GM12878 (cell line): ENCODE data around the gene HYCC1. TPM values are rescaled to one million over a fixed set of nuclear protein-coding genes. Genes with fewer than 3 reads are reported as not detected.
"Not testable (repeated sequence)": the region's sequence is repeated elsewhere in the genome, so short reads cannot be mapped to it uniquely, and the experiment has no call there.

Source experiments
- ATAC-seq: fragments of 200-7000 bp; cut with Tn5 transposase; 3 replicates; pipeline ENCODE4 v1.9.1; 2020; ENCODE audit warnings: mild to moderate bottlenecking, moderate library complexity
- BruUV-seq: library from RNA; stranded (reverse); fragments of 400-500 nt; replicated peaks from 2 replicates; lab custom pipeline; 2021; lab: Mats Ljungman, UMichigan
- CTCF ChIA-PET: fragments of 300-600 bp; sonication (Branson Sonifier 250); formaldehyde crosslinking; extraction: SDS; loops from one replicate; lab custom pipeline; 2021; ENCODE audit warnings: inconsistent platforms; lab: Yijun Ruan, JAX
- POLR2A ChIA-PET: fragments of 350-600 bp; formaldehyde crosslinking; extraction: SDS; loops from one replicate; lab custom pipeline; 2021; ENCODE audit warnings: inconsistent platforms; lab: Charles Lee
- RAD21 ChIA-PET: fragments of 300-600 bp; sonication (Branson Sonifier 250); formaldehyde crosslinking; loops from one replicate; lab custom pipeline; 2023; ENCODE audit warnings: antibody characterized with exemption; ENCODE audit not compliant: unreplicated experiment; lab: Charles Lee
- SMC1A ChIA-PET: fragments of 300-600 bp; sonication (Branson Sonifier 250); formaldehyde crosslinking; loops from one replicate; lab custom pipeline; 2023; ENCODE audit not compliant: unreplicated experiment, uncharacterized antibody; lab: Charles Lee
- DNase-seq: peaks from one replicate; pipeline ENCODE4 v3.0.0-alpha.2; 2011; ENCODE audit warnings: low read depth, low spot score
- FAIRE-seq: peaks from 3 replicates; lab custom pipeline; 2011; peaks lifted over from hg19 to GRCh38; lab: Jason Lieb, UNC
- H2AFZ ChIP-seq: 2 replicates; pipeline ENCODE4 v1.6.0; 2011; ENCODE audit warnings: low read depth, low read length, control low read depth; ENCODE audit not compliant: control insufficient read depth
- H3K27ac ChIP-seq: 2 replicates; pipeline ENCODE4 v1.5.1; 2011; ENCODE audit warnings: control low read depth; ENCODE audit not compliant: control insufficient read depth, insufficient read depth
- H3K27me3 ChIP-seq, 2 experiments: replicated peaks in 1 of 2; 2 replicates each; pipeline versions ENCODE4 v1.6.0 to v1.6.1; 2011; ENCODE audit warnings: low read length in 1 of 2; ENCODE audit not compliant: control insufficient read depth in 2 of 2, insufficient read depth in 2 of 2
- H3K36me3 ChIP-seq, 2 experiments: 2 replicates each; pipeline ENCODE4 v1.5.1; 2011; ENCODE audit warnings: low read length in 1 of 2; ENCODE audit not compliant: control insufficient read depth in 2 of 2, insufficient read depth in 2 of 2
- H3K4me1 ChIP-seq: 2 replicates; pipeline ENCODE4 v1.6.1; 2011; ENCODE audit warnings: mild to moderate bottlenecking, low read length, moderate library complexity, mixed read lengths; ENCODE audit not compliant: control insufficient read depth, insufficient read depth
- H3K4me2 ChIP-seq: 2 replicates; pipeline ENCODE4 v1.6.0; 2011; ENCODE audit warnings: control low read depth; ENCODE audit not compliant: control insufficient read depth, insufficient read depth
- H3K4me3 ChIP-seq: fragments of 200-600 bp; sonication (generic); 2 replicates; pipeline ENCODE4 v1.5.1; 2016
- H3K79me2 ChIP-seq: 2 replicates; pipeline ENCODE4 v1.6.0; 2011; ENCODE audit warnings: low read length; ENCODE audit not compliant: control insufficient read depth, insufficient read depth
- H3K9ac ChIP-seq: 2 replicates; pipeline ENCODE4 v1.8.0; 2011; ENCODE audit warnings: low read length, control low read depth, mixed read lengths; ENCODE audit not compliant: control insufficient read depth, insufficient read depth
- H3K9me3 ChIP-seq: replicated peaks from 3 replicates; pipeline ENCODE4 v1.5.1; 2011; ENCODE audit warnings: mild to moderate bottlenecking, low read length; ENCODE audit not compliant: control insufficient read depth, insufficient read depth
- H4K20me1 ChIP-seq: 2 replicates; pipeline ENCODE4 v1.6.0; 2011; ENCODE audit not compliant: control insufficient read depth, insufficient read depth
- GATAD2B ChIP-seq: fragments of 450-650 bp; conservative IDR thresholded peaks from 2 replicates; pipeline ENCODE4 v1.6.1; 2017; ENCODE audit warnings: low read depth, mild to moderate bottlenecking, moderate library complexity
- JUNB ChIP-seq: IDR thresholded peaks from 2 replicates; pipeline ENCODE4 v1.6.1; 2016; ENCODE audit warnings: antibody characterized with exemption, mild to moderate bottlenecking
- SREBF2 ChIP-seq: IDR thresholded peaks from 2 replicates; pipeline ENCODE4 v1.6.1; 2012; ENCODE audit warnings: mild to moderate bottlenecking, low read length
- TARDBP ChIP-seq: IDR thresholded peaks from 2 replicates; pipeline ENCODE4 v1.6.1; 2016; ENCODE audit warnings: borderline replicate concordance
- USF1 ChIP-seq: IDR thresholded peaks from 2 replicates; pipeline ENCODE4 v1.6.1; 2011; ENCODE audit warnings: borderline replicate concordance, low read depth, mild to moderate bottlenecking, moderate library complexity, mixed read lengths, low read length; ENCODE audit not compliant: insufficient read depth; ENCODE audit errors: extremely low read length
- ZNF592 ChIP-seq: fragments of 450-650 bp; IDR thresholded peaks from 2 replicates; pipeline ENCODE4 v1.6.1; 2017; ENCODE audit warnings: mild to moderate bottlenecking, moderate library complexity
- WGBS: methylation state at CpG from one replicate; pipeline ENCODE4 v1.1.6; 2016; ENCODE audit warnings: low lambda C conversion rate; ENCODE audit not compliant: insufficient replicate concordance, insufficient coverage; ENCODE audit errors: missing lambda C conversion rate; 5-methylcytosine and 5-hydroxymethylcytosine counted together
- in situ Hi-C: fragments of 300-500 bp; cut with MboI; formaldehyde crosslinking; loops from 9 replicates; pipeline ENCODE4 v1.14.3; 2018; ENCODE audit warnings: mixed read lengths
- intact Hi-C: fragments of 100-400 bp; cut with micrococcal nuclease; formaldehyde crosslinking; loops from one replicate; pipeline ENCODE4 v1.14.2; 2022; ENCODE audit not compliant: unreplicated experiment
- polyA plus RNA-seq, 11 experiments: library from polyadenylated mRNA; depleted of rRNA in 4 of 11; unstranded in 6 of 11; stranded (reverse) in 5 of 11; fragments of >200 nt; fragmentation: Nextera tagmentation in 4 of 11; fragmentation: Illumina TruSeq in 1 of 11; extraction: Ambion mirVana in 4 of 11; extraction: Trizol in 1 of 11; gene quantifications; 1 replicate in 1 of 11; 2 replicates in 10 of 11; pipeline versions ENCODE4 v1.2.1 to v1.2.3, GENCODE V29; 2011 to 2016; ENCODE audit warnings: inconsistent platforms in 2 of 11, missing spikeins in 2 of 11, low read depth in 1 of 11
- total RNA-seq, 4 experiments: library from RNA; depleted of rRNA in 3 of 4; stranded (reverse); fragments of >200 nt in 3 of 4; fragmentation: Illumina TruSeq in 1 of 4; extraction: Trizol in 1 of 4; gene quantifications; 2 replicates each; pipeline versions ENCODE4 v1.2.1 to v1.2.3, GENCODE V29; 2013 to 2021
- TF ChIP-seq, protein P1 (sequence below): fragments of 450-650 bp; formaldehyde crosslinking; IDR thresholded peaks from 2 replicates; pipeline ENCODE4 v1.5.0; 2022; ENCODE audit warnings: mild to moderate bottlenecking, missing genetic modification characterization

HYCC1 gene
- total and polyA plus RNA-seq, 10 of the 15 experiments (the other 5 are each of a cell fraction or from before 2014, with no cell fraction given): 8.5 to 62.9 (median 33.1) TPM

GRCh38 chr7:23045086-23045485, 31.2 kb upstream of the HYCC1 start:
- H2AFZ ChIP-seq, BruUV-seq, FAIRE-seq, DNase-seq, H3K9ac ChIP-seq, H4K20me1 ChIP-seq, H3K36me3 ChIP-seq, in situ Hi-C loops, POLR2A ChIA-PET, H3K9me3 ChIP-seq, H3K4me3 ChIP-seq, H3K4me1 ChIP-seq, H3K27ac ChIP-seq, H3K79me2 ChIP-seq, intact Hi-C loops, ATAC-seq, H3K4me2 ChIP-seq, H3K27me3 ChIP-seq: not testable (repeated sequence)
- ChIA-PET CTCF (interaction anchor here (0.6 to 3.0 kb wide), 3 partner anchors 10 to 856 kb away, joined by 5 to 32 read pairs (median 5); no protein-coding TSS in a partner anchor), RAD21 (interaction anchor here (0.6 to 2.1 kb wide), 5 partner anchors 10 to 229 kb away, joined by 3 to 13 read pairs (median 3); no protein-coding TSS in a partner anchor), SMC1A (interaction anchor here (0.9 to 3.1 kb wide), 4 partner anchors 10 to 172 kb away, joined by 3 to 32 read pairs (median 5); no protein-coding TSS in a partner anchor)
- WGBS: 79% methylated on average over 4 of the region's 6 CpGs

GRCh38 chr7:23044581-23044980, 30.7 kb upstream of the HYCC1 start:
- 70% methylated on average over 3 of the region's 3 CpGs for WGBS
- FAIRE-seq: no peak
- Histone ChIP-seq H3K36me3 (no peaks in the 10 kb centered on the region), H2AFZ (no peak overlapping the region), H3K9ac (no peak overlapping the region), H3K27me3 (no peaks in the 10 kb centered on the region), H3K4me3 (no peak overlapping the region), H3K79me2 (no peaks in the 10 kb centered on the region), H3K4me1 (no peaks in the 10 kb centered on the region), H3K9me3 (no peaks in the 10 kb centered on the region), H3K27ac (no peak overlapping the region), H3K4me2 (no peak overlapping the region), H4K20me1 (no peaks in the 10 kb centered on the region)
- in situ Hi-C loops (no loop called here), intact Hi-C loops (no loop called here)
- ATAC-seq: no peak
- BruUV-seq: no TSS peak
- POLR2A ChIA-PET: no interaction called here
- CTCF ChIA-PET: interaction anchor here (0.6 to 3.0 kb wide), 7 partner anchors 11 to 855 kb away, joined by 3 to 32 read pairs (median 4); no protein-coding TSS in a partner anchor
- SMC1A ChIA-PET: interaction anchor here (0.8 to 3.1 kb wide), 11 partner anchors 10 to 484 kb away, joined by 3 to 32 read pairs (median 3); no protein-coding TSS in a partner anchor
- DNase-seq: no peak
- RAD21 ChIA-PET: interaction anchor here (0.6 to 2.1 kb wide), 8 partner anchors 10 to 230 kb away, joined by 3 to 13 read pairs (median 3); no protein-coding TSS in a partner anchor
- TF ChIP-seq, protein P1, sequence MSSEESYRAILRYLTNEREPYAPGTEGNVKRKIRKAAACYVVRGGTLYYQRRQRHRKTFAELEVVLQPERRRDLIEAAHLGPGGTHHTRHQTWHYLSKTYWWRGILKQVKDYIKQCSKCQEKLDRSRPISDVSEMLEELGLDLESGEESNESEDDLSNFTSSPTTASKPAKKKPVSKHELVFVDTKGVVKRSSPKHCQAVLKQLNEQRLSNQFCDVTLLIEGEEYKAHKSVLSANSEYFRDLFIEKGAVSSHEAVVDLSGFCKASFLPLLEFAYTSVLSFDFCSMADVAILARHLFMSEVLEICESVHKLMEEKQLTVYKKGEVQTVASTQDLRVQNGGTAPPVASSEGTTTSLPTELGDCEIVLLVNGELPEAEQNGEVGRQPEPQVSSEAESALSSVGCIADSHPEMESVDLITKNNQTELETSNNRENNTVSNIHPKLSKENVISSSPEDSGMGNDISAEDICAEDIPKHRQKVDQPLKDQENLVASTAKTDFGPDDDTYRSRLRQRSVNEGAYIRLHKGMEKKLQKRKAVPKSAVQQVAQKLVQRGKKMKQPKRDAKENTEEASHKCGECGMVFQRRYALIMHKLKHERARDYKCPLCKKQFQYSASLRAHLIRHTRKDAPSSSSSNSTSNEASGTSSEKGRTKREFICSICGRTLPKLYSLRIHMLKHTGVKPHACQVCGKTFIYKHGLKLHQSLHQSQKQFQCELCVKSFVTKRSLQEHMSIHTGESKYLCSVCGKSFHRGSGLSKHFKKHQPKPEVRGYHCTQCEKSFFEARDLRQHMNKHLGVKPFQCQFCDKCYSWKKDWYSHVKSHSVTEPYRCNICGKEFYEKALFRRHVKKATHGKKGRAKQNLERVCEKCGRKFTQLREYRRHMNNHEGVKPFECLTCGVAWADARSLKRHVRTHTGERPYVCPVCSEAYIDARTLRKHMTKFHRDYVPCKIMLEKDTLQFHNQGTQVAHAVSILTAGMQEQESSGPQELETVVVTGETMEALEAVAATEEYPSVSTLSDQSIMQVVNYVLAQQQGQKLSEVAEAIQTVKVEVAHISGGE (CRISPR knock-in tag): no peak
- TF ChIP-seq USF1: no peak
- no peak for TF ChIP-seq JUNB
- TF ChIP-seq GATAD2B: no peak
- TF ChIP-seq ZNF592: no peak
- TF ChIP-seq SREBF2: no peak
- TF ChIP-seq TARDBP: no peak
